Prostate gland (tissue), 2 donors: ENCODE results near the gene DLG2. TPM values are rescaled to one million over a fixed set of nuclear protein-coding genes. Genes with fewer than 3 reads are reported as not detected.

Experiments used
- DNase-seq: peaks from one replicate; pipeline ENCODE4 v3.0.0-alpha.2; 2019; ENCODE audit warnings: low spot score
- H3K27ac ChIP-seq, 2 donors: fragments of 200-600 bp; sonication (generic); 2 replicates each; pipeline ENCODE4 v1.5.1; 2017 to 2019
- H3K27me3 ChIP-seq: fragments of 200-600 bp; sonication (generic); replicated peaks from 2 replicates; pipeline ENCODE4 v1.5.1; 2019; ENCODE audit not compliant: insufficient read depth
- H3K36me3 ChIP-seq, 2 donors: fragments of 200-600 bp; sonication (generic); 1 replicate in 1 of 2; 2 replicates in 1 of 2; pipeline versions ENCODE4 v1.5.1 to v1.8.1; 2017 to 2019
- H3K4me1 ChIP-seq: fragments of 200-600 bp; sonication (generic); replicated peaks from 2 replicates; pipeline ENCODE4 v1.5.1; 2019
- H3K4me3 ChIP-seq, 2 donors: fragments of 200-600 bp; sonication (generic); 2 replicates each; pipeline ENCODE4 v1.5.1; 2017 to 2019
- H3K9me3 ChIP-seq: fragments of 200-600 bp; sonication (generic); 2 replicates; pipeline ENCODE4 v1.5.1; 2017
- CTCF ChIP-seq, 4 experiments: fragments of 200-600 bp in 2 of 4; fragments of 450-650 bp in 2 of 4; sonication (generic) in 2 of 4; IDR thresholded peaks; 1 replicate in 3 of 4; 2 replicates in 1 of 4; pipeline ENCODE4 v1.5.1; 2016 to 2019; ENCODE audit warnings: antibody characterized with exemption in 4 of 4, mild to moderate bottlenecking in 2 of 4, moderate library complexity in 2 of 4
- POLR2A ChIP-seq: fragments of 450-650 bp; IDR thresholded peaks from one replicate; pipeline ENCODE4 v1.6.1; 2016; ENCODE audit warnings: antibody characterized with exemption, mild to moderate bottlenecking
- POLR2AphosphoS5 ChIP-seq: sonication (generic); formaldehyde crosslinking; IDR thresholded peaks from one replicate; pipeline ENCODE4 v1.6.1; 2017; ENCODE audit warnings: antibody characterized with exemption
- WGBS: methylation state at CpG from one replicate; pipeline ENCODE4 v1.1.5; 2018; 5-methylcytosine and 5-hydroxymethylcytosine counted together
- intact Hi-C: fragments of 100-400 bp; cut with DNase I; formaldehyde crosslinking; loops from one replicate; pipeline ENCODE4 v1.14.2; 2022
- total RNA-seq, 2 donors: library from RNA; depleted of rRNA; stranded (reverse); fragments of >200 nt; gene quantifications; one replicate each; pipeline ENCODE4 v1.1.0, GENCODE V29; 2016

Gene DLG2
- total RNA-seq, 2 donors from 2014 or later, result 9.8 to 16.2 TPM

DNA sequence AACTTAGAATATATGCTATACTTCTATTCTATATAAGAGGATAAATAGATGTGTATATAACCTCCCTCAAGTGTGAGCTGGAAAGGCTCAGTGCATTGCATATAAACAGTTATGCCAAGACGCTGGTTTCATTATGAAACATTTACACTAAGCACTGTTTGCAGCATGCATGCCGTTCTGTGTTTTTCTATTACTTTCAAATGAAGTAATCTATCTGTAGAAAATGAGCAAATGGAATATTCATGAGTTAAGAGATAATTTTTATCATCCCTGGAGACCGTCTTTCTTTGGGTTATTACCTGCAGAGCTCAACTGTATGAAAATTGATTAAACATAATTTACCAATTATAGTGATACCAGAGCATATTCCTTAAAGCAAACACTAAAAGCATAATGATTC is 1415.2 kb downstream of the DLG2 start:
- Histone ChIP-seq H3K27me3 (no peaks in the 10 kb centered on the region), H3K36me3 (no peaks in the 10 kb centered on the region), H3K9me3 (no peaks in the 10 kb centered on the region), H3K4me3 (no peak overlapping the region), H3K27ac (no peak overlapping the region), H3K4me1 (no peaks in the 10 kb centered on the region)
- intact Hi-C loops, result no loop called here
- DNase-seq, result no peak
- WGBS, result 68% methylated on average over 3 of the region's 3 CpGs
- TF ChIP-seq POLR2A, result no peak
- no peak for TF ChIP-seq POLR2AphosphoS5
- no peak for TF ChIP-seq CTCF (IDR thresholded peaks at IDR 0.05)

DNA sequence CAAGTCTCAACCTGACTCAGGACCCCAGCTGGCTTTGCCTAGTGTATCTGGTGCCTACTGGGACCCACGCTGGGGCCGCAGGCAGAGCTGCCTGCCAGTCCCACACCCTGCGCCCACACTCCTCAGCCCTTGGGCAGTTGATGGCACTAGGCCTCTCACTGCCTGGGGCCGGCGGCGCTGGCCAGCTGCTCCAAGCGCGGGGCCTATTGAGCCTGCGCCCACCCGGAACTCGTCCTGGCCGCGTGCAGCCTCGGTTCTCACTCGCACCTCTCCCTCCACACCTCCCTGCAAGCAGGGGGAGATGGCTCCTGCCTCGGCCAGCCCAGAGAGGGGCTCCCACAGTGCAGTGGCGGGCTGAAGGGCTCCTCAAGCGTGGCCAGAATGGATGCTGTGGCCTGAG is 1432.4 kb downstream of the DLG2 start:
- no peak for DNase-seq
- Histone ChIP-seq H3K27me3 (no peaks in the 10 kb centered on the region), H3K4me1 (no peaks in the 10 kb centered on the region), H3K27ac (no peak overlapping the region), H3K36me3 (no peaks in the 10 kb centered on the region), H3K4me3 (no peak overlapping the region), H3K9me3 (no peaks in the 10 kb centered on the region)
- 99% methylated on average over 18 of the region's 18 CpGs for WGBS
- no peak for TF ChIP-seq POLR2A
- intact Hi-C loops, result no loop called here

- no peak overlapping the region for H3K4me3 ChIP-seq
- no peak overlapping the region for H3K27ac ChIP-seq
- H3K9me3 ChIP-seq, result no peaks in the 10 kb centered on the region
- intact Hi-C loops, result no loop called here
- no peak for TF ChIP-seq POLR2A
- TF ChIP-seq CTCF (IDR thresholded peaks at IDR 0.05), result no peak
- TF ChIP-seq POLR2AphosphoS5, result no peak
- 86% methylated on average over 2 of the region's 2 CpGs for WGBS
- no peaks in the 10 kb centered on the region for H3K36me3 ChIP-seq
- H3K4me1 ChIP-seq, result no peaks in the 10 kb centered on the region
- DNase-seq, result no peak
- no peaks in the 10 kb centered on the region for H3K27me3 ChIP-seq
Measured at GRCh38 chr11:84193706-84194105, 1433.4 kb downstream of the DLG2 start.

DNA sequence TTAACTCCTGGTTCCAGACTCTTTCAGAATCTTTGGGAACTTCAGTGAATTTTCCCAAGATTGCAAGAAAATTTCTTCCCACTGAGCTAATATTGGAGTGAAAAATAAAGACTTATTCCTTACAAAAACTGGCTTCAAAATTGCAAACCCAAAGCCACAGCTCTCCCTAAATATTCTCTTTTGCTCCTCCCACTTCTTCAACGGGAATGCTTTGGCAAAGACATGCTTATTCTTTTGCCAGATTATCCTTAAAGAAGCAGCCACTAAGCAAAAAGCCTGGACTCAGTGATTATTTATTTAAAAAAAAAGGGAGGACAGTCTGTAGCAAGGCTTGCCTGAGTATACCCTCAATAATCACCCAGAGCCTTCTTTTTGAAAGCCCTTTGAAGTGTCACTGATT is 1438.6 kb downstream of the DLG2 start:
- no peak for TF ChIP-seq POLR2AphosphoS5
- TF ChIP-seq POLR2A, result no peak
- TF ChIP-seq CTCF (IDR thresholded peaks at IDR 0.05), result no peak
- intact Hi-C loops, result no loop called here
- Histone ChIP-seq H3K36me3 (no peaks in the 10 kb centered on the region), H3K4me1 (no peaks in the 10 kb centered on the region), H3K4me3 (no peak overlapping the region), H3K9me3 (no peaks in the 10 kb centered on the region), H3K27me3 (no peaks in the 10 kb centered on the region), H3K27ac (no peak overlapping the region)
- WGBS, result 8% methylated on average over 1 of the region's 1 CpG
- no peak for DNase-seq

GRCh38 chr11:84173078-84173477 is 1454.1 kb downstream of the DLG2 start:
- H3K36me3 ChIP-seq, result no peaks in the 10 kb centered on the region
- TF ChIP-seq CTCF (IDR thresholded peaks at IDR 0.05), result no peak
- TF ChIP-seq POLR2AphosphoS5, result no peak
- no peak for TF ChIP-seq POLR2A
- H3K4me3 ChIP-seq, result no peak overlapping the region
- no peaks in the 10 kb centered on the region for H3K4me1 ChIP-seq
- intact Hi-C loops, result no loop called here
- H3K27ac ChIP-seq, result no peak overlapping the region
- H3K27me3 ChIP-seq, result no peaks in the 10 kb centered on the region
- no peak for DNase-seq
- H3K9me3 ChIP-seq, result no peaks in the 10 kb centered on the region

DNA sequence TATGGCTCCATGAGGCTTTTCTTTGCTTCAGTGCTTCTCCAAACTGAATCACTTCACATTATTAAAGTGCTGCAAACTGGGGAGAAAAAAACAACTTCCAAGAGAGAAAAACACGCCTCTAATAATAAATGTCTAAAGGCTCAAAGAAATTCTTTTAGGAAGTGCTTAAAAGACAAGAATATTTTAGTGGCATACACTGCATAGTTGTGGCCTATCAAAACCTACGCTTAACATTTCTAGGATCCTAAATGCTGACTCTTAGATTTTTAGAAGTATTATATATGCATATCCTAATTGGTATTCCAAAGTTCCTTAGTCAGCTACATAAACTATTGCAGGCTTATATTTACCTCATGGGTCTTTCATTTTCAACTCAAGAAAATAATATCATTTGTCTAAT is 1462.0 kb downstream of the DLG2 start:
- Histone ChIP-seq H3K27ac (no peak overlapping the region), H3K36me3 (no peaks in the 10 kb centered on the region), H3K4me1 (no peaks in the 10 kb centered on the region), H3K4me3 (no peak overlapping the region), H3K27me3 (no peaks in the 10 kb centered on the region), H3K9me3 (no peaks in the 10 kb centered on the region)
- DNase-seq, result no peak
- TF ChIP-seq CTCF (IDR thresholded peaks at IDR 0.05) (no peak), POLR2A (no peak), POLR2AphosphoS5 (no peak)
- intact Hi-C loops, result no loop called here
- 77% methylated on average over 2 of the region's 2 CpGs for WGBS
